GM12892 (cell line): ENCODE measurements around the gene CDKN2AIPNL.

Experiments used
- POLR2A ChIP-seq: IDR thresholded peaks from 2 replicates; pipeline ENCODE4 v1.6.1; 2011; ENCODE audit warnings: low read depth, low read length, control low read depth
- POLR2AphosphoS5 ChIP-seq: IDR thresholded peaks from 2 replicates; pipeline ENCODE4 v1.6.1; 2011; ENCODE audit warnings: low read depth, low read length, control low read depth
- TAF1 ChIP-seq: IDR thresholded peaks from 2 replicates; pipeline ENCODE4 v1.6.1; 2011; ENCODE audit warnings: low read depth, mild to moderate bottlenecking, control low read depth, low read length, borderline replicate concordance

- no peak for TF ChIP-seq POLR2A
- no peak for TF ChIP-seq POLR2AphosphoS5
- no peak for TF ChIP-seq TAF1
Measured at GRCh38 chr5:134398609-134399155, 13.0 kb downstream of the CDKN2AIPNL start.
